Ramos (cell line): Measurements from ENCODE around the gene THADA.
"Not testable (repeated sequence)": the region's sequence is repeated elsewhere in the genome, so short reads cannot be mapped to it uniquely, and the experiment has no call there.

ENCODE experiments used
- in situ Hi-C: fragments of 300-500 bp; cut with MboI; formaldehyde crosslinking; loops from one replicate; pipeline ENCODE4 v1.14.3; 2022; ENCODE audit warnings: low sequenced_read_pairs; ENCODE audit not compliant: unreplicated experiment

THADA gene

GRCh38 chr2:43207553-43208300 is 388.1 kb downstream of the THADA start:
- in situ Hi-C loops, result no loop called here

- in situ Hi-C loops, result no loop called here
Observed at GRCh38 chr2:43206602-43207001, 389.2 kb downstream of the THADA start.

- in situ Hi-C loops, result no loop called here
Observed at GRCh38 chr2:43203373-43203772, 392.5 kb downstream of the THADA start.

DNA sequence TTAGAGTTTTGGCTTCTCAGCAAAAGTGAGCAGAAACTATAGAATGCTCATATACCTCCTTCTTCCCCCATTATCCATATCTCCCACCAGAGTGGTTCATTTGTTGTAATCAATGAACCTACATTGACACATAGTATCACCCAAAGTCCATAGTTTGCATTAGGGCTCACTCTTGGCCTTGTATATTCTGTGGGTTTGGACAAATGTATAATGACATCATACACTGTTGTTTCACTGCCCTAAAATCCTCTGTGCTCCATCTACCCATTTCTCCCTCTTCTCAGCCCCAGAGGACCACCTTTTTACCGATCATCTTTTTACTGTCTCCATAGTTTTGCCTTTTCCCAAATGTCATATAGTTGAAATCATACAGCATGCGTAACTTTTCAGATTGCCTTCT is 393.5 kb downstream of the THADA start:
- in situ Hi-C loops, result no loop called here

GRCh38 chr2:43201497-43201896 is 394.3 kb downstream of the THADA start:
- in situ Hi-C loops, result no loop called here

GRCh38 chr2:43201016-43201415 is 394.8 kb downstream of the THADA start:
- in situ Hi-C loops, result no loop called here

DNA sequence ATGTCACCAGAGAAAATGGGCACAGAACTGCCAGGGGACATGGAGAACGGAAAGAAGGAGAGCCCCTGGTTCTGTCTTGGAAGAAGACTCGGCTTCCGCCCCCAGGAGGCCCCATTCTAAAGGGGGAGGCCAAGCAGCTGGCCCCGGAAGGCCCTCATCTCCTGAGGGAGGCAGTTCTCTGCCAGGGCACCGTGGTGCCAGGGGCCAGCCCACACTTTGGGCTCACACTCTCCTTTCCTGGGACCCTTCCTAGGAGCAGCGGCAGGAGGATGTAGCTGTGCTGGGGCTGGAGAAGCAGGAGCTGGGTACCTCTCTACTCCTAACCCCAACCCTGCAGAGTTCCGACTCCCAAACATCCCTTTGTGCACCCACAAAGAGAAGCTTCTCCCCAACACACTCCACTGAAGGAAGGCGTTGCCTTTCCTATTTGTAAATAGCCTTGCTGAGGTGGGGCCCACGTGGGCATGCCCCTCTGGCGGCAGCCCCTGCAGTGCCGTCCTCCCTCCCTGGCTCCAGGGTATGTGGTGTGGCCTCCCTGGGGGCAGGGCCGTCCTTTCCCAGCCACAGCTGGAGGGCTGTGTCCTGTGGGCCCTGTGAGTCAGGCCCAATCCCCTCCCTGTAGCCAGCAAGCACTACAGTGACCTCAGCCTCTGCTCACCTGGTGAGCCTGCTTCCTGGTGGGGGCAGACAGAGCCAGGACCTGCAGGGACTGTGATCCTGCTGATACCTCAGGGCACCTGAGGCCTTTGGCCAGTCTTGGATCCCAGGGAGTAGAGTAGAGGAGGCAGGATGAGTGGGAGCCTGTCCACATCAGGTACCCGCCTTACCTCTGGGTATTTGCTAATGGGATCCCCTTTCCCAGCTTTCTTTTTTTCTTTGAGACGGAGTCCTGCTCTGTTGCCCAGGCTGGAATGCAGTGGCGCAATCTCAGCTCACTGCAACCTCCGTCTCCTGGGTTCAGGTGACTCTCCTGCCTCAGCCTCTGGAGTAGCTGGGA is 396.0 kb downstream of the THADA start:
- in situ Hi-C loops, result no loop called here

DNA sequence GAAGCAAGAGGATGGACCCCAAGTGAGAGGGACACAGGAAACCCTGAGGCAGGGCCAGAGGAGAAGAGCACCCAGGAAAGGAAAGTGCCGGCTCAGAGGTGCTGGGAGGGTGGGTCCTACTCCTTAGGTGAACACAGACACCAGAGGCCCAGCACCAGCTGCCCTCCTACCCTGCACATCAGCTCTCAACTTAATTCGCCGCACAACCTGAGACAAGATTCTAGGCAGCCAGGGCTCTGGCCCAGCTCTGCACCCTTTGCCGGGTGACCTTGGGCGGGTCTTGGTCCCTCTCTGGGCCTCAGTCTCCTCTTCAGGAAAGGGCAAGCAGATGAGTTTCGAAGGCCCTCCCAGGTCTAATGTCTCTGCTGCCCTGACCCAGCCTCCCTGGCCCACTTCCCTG is 397.6 kb downstream of the THADA start:
- in situ Hi-C loops, result no loop called here

DNA sequence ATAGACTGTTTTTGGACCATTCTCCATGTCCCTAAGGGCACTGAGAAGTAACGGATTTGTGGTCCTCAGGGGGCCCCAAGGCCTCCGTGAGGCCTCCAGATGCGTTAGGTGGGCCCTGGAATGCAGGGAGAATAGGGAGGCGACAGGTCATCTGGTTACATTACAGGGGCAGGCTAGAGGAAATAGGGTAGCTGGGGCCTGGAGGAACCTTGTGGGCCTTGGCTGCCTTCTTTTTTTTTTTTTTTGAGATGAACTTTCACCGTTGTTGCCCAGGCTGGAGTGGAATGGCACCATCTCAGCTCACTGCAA is 398.3 kb downstream of the THADA start:
- in situ Hi-C loops, result no loop called here

- in situ Hi-C loops, result no loop called here
Observed at GRCh38 chr2:43196768-43197587, 398.9 kb downstream of the THADA start.

GRCh38 chr2:43194121-43194869 is 401.5 kb downstream of the THADA start:
- in situ Hi-C loops, result no loop called here

DNA sequence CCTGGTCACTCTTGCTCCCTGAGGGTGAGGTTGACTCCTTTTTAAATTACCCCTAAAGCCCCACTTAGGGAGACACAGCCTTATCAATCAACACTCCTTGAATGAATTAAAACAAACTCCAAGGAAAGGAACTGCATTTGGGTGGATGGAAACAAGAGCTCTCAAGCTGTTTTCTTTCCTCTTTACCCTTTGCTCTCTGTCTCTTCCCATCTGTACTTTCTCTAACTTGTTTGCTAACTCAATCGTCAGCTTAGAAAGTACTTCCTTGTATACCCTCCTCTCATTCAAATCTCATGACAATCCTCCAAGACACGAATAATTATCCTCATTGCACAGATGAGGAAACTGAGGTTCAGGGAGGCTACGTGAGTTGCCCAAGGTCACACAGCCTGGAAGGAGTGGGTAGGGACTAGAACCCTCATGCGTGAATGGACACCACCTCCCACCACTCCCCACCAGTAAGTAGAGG is 402.2 kb downstream of the THADA start:
- in situ Hi-C loops, result no loop called here

GRCh38 chr2:43192744-43193651 is 402.8 kb downstream of the THADA start:
- in situ Hi-C loops, result no loop called here

GRCh38 chr2:43191947-43192516 is 403.8 kb downstream of the THADA start:
- in situ Hi-C loops, result no loop called here

DNA sequence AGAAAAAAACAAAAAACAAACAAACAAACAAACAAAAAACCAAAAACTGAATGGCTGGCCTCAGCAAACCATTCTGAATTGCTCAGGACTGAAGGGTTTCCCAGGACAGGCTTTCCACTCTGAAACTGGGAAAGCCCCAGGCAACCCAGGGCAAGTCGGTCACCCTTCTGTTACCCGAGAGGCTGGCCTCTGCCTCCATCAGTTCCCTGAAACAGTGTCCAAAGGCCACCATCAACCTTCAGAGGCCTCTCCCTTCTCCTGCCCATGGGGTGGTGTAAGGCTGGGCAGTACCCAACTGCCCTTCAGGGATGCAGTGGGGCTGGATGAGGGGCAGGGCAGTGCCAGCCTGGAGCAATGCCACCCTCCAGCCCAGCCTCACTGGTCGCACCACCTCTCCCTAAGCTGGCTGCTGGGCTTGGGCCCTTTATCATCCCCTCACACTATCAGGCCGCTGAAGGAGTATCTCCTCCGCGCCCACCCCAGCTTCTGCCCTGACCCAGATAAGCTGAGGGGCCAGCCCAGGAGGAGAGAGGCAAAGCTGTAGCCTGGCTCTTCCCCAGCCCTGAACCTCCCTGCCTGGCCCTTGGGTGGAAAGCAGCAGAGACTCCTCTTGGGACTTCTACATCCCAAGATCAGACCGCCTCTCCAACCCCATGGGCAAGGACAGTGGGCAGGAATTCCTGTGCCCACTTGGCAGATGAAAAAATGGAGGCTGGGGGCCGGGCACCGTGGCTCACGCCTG is 405.4 kb downstream of the THADA start:
- in situ Hi-C loops, result no loop called here

- in situ Hi-C loops, result not testable (repeated sequence)
Observed at GRCh38 chr2:43189861-43190260, 406.0 kb downstream of the THADA start.

GRCh38 chr2:43188561-43189386 is 407.1 kb downstream of the THADA start:
- in situ Hi-C loops, result no loop called here
